ENCODE data around the gene CDK5RAP3.

- TF ChIP-seq CTCF (IDR thresholded peaks at IDR 0.05) (peak; percentile 78 to 98 (median 94)), POLR2AphosphoS5 (IDR thresholded peaks at IDR 0.05) (peak; percentile 0 to 43), EP300 (IDR thresholded peaks at IDR 0.05) (no peak), POLR2A (IDR thresholded peaks at IDR 0.05) (no peak)
These were observed 54.4 kb downstream of the CDK5RAP3 start for GRCh38 chr17:48025040-48025903.

All from upper lobe of left lung (tissue), 4 donors.